Fibroblast of skin of back (primary cell): ENCODE data around the gene SF3A2.
"Not testable (repeated sequence)": the region's sequence is repeated elsewhere in the genome, so short reads cannot be mapped to it uniquely, and the experiment has no call there.

Experiments
- DNase-seq: peaks from one replicate; pipeline ENCODE4 v3.0.0-alpha.2; 2013

Gene SF3A2

GRCh38 chr19:2277138-2277537 is 40.5 kb downstream of the SF3A2 start:
- no peak for DNase-seq

- DNase-seq: no peak
These were observed 42.0 kb downstream of the SF3A2 start for GRCh38 chr19:2278459-2279158.

DNA sequence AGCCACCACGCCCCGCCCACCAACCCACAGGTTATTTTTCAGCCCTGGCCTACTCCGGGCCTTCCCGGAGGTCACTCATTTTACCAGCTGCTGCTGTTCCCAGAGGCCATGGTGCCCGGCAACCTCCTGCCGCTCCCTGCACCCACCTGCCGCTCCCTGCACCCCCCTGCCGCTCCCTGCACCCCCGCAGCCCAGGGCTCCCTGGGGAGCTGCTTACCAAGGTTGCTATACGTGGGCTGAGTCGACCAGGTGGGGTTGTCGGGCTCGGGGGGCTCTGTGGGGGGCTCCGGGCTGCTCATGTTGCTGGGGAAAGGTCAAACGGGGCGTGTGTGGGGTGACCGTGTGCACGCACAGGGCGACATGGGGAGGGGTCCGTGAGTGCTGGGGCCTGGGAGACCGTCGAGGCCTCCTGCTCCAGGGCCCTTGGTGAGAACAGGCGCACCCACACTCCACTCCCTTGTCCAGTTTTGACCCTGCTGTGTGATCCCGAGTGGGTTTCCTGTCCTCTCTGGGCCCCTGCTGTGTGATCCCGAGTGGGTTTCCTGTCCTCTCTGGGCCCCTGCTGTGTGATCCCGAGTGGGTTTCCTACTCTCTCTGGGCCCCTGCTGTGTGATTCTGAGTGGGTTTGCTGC is 44.1 kb downstream of the SF3A2 start:
- no peak for DNase-seq

DNA sequence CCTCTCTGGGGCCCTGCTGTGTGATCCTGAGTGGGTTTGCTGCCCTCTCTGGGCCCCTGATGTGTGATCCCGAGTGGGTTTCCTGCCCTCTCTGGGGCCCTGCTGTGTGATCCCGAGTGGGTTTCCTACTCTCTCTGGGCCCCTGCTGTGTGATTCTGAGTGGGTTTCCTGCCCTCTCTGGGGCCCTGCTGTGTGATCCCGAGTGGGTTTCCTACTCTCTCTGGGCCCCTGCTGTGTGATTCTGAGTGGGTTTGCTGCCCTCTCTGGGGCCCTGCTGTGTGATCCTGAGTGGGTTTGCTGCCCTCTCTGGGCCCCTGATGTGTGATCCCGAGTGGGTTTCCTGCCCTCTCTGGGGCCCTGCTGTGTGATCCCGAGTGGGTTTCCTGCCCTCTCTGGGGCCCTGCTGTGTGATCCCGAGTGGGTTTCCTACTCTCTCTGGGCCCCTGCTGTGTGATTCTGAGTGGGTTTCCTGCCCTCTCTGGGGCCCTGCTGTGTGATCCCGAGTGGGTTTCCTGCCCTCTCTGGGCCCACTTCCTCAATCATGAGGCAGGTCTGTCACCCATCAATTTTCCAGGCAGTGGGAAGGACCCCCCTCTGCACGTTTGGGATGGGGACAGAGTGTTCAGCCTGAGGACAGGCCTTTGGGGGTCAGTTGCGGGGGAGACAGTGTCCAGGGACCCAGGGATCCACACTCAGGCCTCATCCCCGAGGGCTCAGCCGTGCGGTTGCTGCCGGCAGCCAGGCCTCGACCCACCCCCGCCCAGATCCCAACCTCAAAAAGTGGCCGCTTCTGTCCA is 44.8 kb downstream of the SF3A2 start:
- not testable (repeated sequence) for DNase-seq

- peak; percentile 67 for DNase-seq
These were observed 45.6 kb downstream of the SF3A2 start, which contains the start of gene PEAK3 for GRCh38 chr19:2282062-2282861. TSS of gene PEAK3 (minus strand) at chr19:2282175. CDS start at chr19:2280931, 1,244 bp downstream.

DNA sequence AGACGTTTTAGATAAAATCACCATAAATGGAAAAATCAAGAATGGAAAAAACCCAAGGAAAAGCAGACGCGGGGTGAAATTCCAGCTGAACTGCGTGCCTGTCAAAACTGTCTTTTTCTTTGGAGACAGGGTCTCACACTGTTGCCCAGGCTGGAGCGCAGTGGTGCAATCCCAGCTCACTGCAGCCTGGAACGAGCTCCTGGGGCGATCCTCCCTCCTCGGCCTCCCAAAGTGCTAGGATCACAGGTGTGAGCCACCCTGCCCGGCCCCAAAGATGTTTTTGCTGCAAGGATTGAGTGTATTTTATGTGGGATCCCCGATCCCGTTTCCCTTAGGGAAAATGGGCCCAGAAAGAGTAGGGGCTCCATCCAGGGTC is 46.2 kb downstream of the SF3A2 start:
- no peak for DNase-seq

DNA sequence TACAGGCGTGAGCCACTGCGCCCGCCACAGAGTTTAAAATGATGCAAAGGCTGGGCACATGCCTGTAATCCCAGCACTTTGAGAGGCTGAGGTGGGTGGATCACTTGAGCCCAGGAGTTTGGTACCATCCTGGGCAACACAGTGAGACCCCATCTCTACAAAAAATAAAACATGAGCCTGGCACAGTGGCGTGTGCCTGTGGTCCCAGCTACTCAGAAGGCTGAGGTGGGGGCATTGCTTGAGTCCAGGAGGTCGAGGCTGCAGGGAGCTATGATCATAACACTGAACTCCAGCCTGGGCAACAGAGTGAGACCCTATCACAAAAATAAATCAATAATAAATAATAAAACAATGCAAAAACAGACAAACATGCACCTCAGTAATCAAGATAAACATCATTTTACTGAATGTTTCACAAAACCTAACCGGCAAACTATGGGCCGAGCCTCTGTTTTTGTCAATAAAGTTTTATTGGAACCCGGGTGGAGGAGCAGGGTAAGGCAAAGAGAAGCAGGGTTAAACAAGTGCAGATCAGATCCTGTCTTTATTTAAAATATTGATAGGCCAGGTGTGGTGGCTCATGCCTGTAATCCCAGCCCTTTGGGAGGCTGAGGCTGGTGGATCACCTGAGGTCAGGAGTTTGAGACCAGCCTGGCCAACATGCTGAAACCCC is 47.3 kb downstream of the SF3A2 start:
- no peak for DNase-seq

DNA sequence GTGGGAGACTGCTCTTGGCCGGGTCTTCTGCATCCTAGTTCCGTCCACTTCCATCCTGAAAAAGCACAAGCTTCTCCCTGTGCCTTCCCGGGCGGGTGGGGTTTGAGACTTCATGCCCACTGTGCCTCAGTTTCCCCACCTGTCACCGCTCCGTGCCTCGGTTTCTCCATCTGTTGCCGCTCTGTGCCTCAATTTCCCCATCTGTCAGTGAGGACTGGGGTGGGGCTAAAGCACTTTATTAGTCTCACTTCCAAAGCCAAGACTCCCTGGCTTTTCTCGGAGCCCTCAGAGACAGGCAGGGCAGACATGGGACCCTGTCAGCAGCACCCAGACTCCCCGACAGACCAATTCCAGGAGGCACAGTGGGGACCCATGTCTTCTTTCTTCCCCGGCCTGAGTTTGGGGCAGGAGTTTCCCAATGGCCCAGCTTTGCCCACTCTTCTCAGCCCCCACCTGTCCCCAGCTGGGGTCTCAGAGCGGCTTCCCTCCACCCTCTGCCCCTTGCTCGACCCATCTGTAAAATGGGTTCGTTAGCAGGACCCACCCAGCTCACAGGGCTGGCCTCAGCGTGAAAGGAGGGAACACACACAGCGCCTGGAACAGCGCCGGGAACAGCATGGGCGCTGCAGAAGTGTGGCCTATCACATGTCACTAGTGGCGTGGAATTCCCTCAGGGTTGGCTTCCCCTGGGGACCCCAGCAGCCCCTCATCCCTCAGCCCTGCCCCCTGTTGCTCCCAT is 49.9 kb downstream of the SF3A2 start:
- no peak for DNase-seq

GRCh38 chr19:2287585-2288337 is 51.1 kb downstream of the SF3A2 start:
- no peak for DNase-seq

- no peak for DNase-seq
These were observed 51.8 kb downstream of the SF3A2 start for GRCh38 chr19:2288338-2288817.

DNA sequence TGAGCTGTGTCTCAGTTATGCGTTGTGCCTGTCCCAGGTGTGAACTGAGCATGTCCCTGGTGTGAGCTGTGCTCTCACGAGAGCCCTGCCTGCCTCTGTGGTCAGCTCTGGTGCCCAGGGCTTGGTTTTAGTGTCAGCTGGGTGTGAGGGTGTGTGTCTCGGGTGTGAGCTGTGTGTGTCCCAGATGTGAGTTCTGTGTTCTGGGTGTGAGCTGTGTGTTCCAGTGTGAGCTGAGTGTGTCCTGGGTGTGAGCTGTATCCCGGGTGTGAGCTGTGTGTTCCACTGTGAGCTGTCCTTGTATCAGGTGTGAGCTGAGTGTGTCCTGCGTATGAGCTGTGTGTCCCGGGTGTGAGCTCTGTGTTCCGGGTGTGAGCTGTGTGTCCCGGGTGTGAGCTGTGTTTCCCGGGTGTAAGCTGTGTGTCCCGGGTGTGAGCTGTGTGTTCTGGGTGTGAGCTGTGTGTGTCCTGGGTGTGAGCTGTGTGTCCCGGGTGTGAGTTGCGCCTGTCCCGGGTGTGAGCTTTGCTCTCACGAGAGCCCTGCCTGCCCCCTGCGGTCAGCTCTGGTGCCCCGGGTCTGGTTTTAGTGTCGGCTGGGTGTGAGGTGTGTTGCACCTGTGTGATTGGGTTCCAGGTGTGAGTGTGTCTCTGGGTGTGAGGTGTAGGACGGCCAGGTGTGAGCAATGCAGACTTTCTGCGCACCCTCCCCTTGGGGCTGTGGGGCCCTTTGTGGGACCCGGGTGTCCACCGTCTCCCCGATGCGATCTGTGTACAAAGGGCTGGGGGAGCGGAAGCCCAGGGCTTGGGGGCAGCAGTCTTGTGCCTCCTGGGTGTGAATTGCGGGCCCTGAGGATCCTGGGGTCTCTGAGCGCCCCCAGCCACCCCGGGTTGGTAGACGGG is 52.4 kb downstream of the SF3A2 start:
- DNase-seq: no peak

DNA sequence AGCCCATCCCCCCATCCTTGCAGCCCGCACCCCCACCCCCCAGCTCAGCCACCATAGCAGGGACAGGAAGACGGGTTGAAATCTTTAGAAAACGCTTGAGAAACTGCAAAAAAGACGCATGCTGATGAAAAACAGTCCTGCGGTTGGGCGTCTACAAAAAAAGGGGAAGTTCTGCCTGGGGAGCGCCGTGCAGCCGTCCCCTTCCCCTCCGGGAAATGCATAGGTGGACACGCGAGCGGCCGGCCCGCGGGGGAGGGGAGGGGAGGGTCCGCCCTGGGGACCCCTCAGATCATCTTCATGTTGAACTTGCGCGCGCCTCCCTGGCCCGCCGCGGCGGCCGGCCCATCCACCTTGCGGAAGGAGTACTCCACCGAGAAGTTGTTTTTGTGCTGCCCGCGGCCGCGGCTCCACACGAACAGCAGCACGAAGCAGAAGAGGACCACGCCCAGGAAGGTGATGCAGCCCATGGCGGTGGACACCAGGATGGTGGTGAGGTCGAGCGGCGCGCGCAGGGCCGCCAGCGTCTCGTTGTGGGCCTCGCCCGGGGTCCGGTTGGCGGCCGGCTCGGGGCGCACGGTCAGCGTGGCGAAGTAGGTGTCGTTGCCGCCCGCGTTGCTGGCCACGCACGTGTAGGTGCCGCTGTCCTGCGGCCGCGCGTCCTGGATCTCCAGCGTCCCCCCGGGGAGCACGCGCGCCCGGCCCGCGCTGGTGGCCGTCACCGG is 53.3 kb downstream of the SF3A2 start:
- no peak for DNase-seq

DNA sequence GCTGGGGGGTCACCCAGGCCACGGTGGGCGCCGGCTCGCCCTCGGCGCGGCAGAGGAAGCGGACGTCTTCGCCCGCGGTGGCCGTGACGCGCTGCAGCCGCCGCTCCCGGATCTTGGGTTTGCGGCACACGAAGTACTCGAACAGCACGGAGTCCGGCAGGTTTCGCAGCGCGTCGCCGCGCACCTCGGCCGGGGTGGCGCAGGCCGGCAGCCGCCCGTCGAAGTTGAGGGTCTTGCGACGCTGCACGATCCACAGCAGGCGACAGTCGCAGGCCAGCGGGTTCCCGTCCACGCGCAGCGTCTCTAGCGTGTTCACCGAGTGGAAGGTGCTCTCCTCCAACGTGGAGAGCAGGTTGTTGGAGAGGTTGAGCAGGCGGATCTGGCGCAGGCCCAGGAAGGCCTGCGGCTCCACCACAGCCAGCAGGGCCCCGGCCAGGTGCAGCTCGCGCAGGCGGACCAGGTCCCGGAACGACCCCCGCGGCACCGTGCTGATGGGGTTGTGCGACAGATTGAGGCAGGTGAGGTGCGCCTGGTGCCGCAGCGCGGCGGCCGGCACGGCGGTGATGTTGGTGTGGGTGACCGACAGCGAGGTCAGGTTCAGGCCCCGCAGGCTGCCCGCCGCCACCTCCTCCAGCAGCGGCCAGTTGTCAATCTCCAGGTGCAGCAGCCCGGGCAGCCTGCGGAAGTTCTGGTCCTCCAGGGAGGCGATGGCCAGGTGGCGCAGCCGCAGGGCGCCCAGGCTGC is 54.0 kb downstream of the SF3A2 start:
- DNase-seq: no peak

- DNase-seq: no peak
These were observed 54.6 kb downstream of the SF3A2 start for GRCh38 chr19:2291185-2291751.

GRCh38 chr19:2294687-2295335 is 58.2 kb downstream of the SF3A2 start:
- DNase-seq: peak; percentile 78

GRCh38 chr19:2296141-2296540 is 59.5 kb downstream of the SF3A2 start:
- DNase-seq: no peak
